ENCODE results near the gene CNTNAP2. TPM values are rescaled to one million over a fixed set of nuclear protein-coding genes. Genes with fewer than 3 reads are reported as not detected.

The CNTNAP2 gene
- total and polyA plus RNA-seq, 4 donors = not detected

DNA sequence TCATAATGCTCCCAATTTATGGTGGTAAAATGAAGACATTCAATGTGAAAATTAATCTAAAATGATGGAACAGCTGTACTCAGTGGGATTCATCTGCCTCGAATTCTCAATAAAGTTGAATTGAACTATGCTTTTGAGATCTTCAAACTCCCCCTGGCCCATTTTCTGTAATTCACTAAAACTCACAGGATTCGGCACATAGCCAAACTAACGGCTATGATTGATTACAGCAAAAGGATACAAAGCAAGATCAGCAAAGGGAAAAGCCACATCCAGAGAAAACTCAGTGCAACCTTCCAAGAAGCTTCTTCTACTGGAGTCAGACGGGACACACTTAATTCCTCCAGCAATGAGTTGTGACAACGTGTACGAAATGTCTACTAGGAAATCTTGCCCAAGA lies 307.5 kb downstream of the CNTNAP2 start:
- Histone ChIP-seq H3K36me3 (ENCODE audit: control insufficient read depth in 1 of 2, insufficient read depth in 2 of 2, low read length in 1 of 2) (no peaks in the 10 kb centered on the region), H3K27ac (ENCODE audit: low read depth in 1 of 2, low read length in 2 of 2) (no peak overlapping the region), H3K9me3 (ENCODE audit: control insufficient read depth, low read length) (no peaks in the 10 kb centered on the region), H3K27me3 (ENCODE audit: control insufficient read depth in 1 of 2, insufficient read depth in 2 of 2, low read length in 1 of 2) (no peaks in the 10 kb centered on the region), H3K4me1 (ENCODE audit: control insufficient read depth in 1 of 2, insufficient read depth in 2 of 2, low read length in 2 of 2) (no peaks in the 10 kb centered on the region), H3K4me3 (ENCODE audit: low read length in 2 of 2) (no peak overlapping the region)
- intact Hi-C loops (cut with DNase I) = loop anchor here in 1 of 2 donors (5.0 kb wide), 1 partner anchor 293 kb away; no protein-coding TSS in a partner anchor
- ATAC-seq (ENCODE audit: low FRiP score) (no peak), DNase-seq (no peak)
- 48 to 55% methylated on average over 6 of the region's 6 CpGs for WGBS, 2 donors

DNA sequence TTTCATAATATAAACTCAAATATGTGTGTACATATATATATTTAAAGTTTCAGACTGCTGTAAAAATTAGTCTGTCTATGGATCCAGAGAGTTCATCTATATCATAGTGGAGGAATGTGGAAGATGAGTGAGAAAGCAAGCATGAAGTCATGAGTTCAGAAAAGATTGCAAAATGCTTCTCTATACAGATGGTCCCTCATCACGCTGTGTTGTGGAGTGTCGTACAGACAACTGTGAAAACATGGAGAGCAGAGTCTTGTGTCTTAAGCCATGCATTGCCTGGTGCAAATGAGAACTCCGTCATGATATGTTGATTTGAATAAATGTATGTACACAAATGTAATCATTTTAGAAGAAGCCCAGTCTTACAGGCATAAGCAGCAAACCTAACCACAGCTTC lies 316.9 kb downstream of the CNTNAP2 start:
- Histone ChIP-seq H3K4me1 (ENCODE audit: control insufficient read depth in 1 of 2, insufficient read depth in 2 of 2, low read length in 2 of 2) (no peaks in the 10 kb centered on the region), H3K36me3 (ENCODE audit: control insufficient read depth in 1 of 2, insufficient read depth in 2 of 2, low read length in 1 of 2) (no peaks in the 10 kb centered on the region), H3K9me3 (ENCODE audit: control insufficient read depth, low read length) (no peaks in the 10 kb centered on the region), H3K27ac (ENCODE audit: low read depth in 1 of 2, low read length in 2 of 2) (no peak overlapping the region), H3K4me3 (ENCODE audit: low read length in 2 of 2) (no peak overlapping the region), H3K27me3 (ENCODE audit: control insufficient read depth in 1 of 2, insufficient read depth in 2 of 2, low read length in 1 of 2) (no peaks in the 10 kb centered on the region)
- intact Hi-C loops (cut with DNase I) = no loop called here
- 71 to 76% methylated on average over 3 of the region's 3 CpGs for WGBS, 2 donors
- DNase-seq (no peak), ATAC-seq (ENCODE audit: low FRiP score) (no peak)

DNA sequence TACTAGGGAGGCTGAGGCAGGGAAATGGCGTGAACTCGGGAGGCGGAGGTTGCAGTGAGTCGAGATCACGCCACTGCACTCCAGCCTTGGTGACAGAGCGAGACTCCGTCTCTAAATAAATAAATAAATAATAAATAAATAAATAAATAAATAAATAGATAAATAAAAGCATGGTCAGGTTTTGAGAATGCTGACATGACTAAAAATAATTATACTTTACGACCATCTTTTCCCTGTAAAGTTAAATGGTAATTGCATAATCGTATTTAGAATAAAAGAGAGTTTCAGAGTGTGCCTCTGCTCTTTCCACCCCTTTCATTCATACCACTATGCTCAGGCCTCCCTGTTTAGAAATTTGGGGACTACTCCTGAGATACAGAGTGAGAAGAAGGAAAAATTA lies 326.5 kb downstream of the CNTNAP2 start:
- no peaks in the 10 kb centered on the region for H3K4me1 ChIP-seq (ENCODE audit: control insufficient read depth in 1 of 2, insufficient read depth in 2 of 2, low read length in 2 of 2)
- intact Hi-C loops (cut with DNase I) = no loop called here
- no peaks in the 10 kb centered on the region for H3K9me3 ChIP-seq (ENCODE audit: control insufficient read depth, low read length)
- H3K27me3 ChIP-seq (ENCODE audit: control insufficient read depth in 1 of 2, insufficient read depth in 2 of 2, low read length in 1 of 2) = no peaks in the 10 kb centered on the region
- ATAC-seq (ENCODE audit: low FRiP score) = no peak
- H3K36me3 ChIP-seq (ENCODE audit: control insufficient read depth in 1 of 2, insufficient read depth in 2 of 2, low read length in 1 of 2) = no peaks in the 10 kb centered on the region
- no peak overlapping the region for H3K27ac ChIP-seq (ENCODE audit: low read depth in 1 of 2, low read length in 2 of 2)
- no peak for DNase-seq
- WGBS, 2 donors = 94 to 95% methylated on average over 9 of the region's 9 CpGs
- H3K4me3 ChIP-seq (ENCODE audit: low read length in 2 of 2) = no peak overlapping the region

DNA sequence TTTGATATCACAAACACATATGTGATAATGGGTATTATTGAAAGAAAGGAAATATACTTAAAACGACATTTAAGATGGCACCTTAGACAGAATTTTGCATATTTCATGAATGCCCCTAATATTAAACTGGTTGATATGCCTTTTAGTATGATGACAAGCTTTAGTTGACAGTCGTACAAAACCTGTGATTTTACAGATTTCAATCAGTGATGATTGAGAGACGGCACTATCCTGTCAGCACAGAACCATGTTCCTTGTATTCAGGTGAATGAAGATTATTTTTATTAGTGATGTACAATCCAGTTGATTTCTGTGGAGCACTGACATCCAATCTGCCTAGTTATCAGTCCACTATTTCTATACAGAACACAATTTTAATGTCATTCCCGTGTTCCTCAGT lies 333.0 kb downstream of the CNTNAP2 start:
- ATAC-seq (ENCODE audit: low FRiP score) (no peak), DNase-seq (no peak)
- 87% methylated on average over 4 of the region's 4 CpGs for WGBS, 2 donors
- H3K36me3 ChIP-seq (ENCODE audit: control insufficient read depth in 1 of 2, insufficient read depth in 2 of 2, low read length in 1 of 2) = no peaks in the 10 kb centered on the region
- H3K4me3 ChIP-seq (ENCODE audit: low read length in 2 of 2) = no peak overlapping the region
- H3K27ac ChIP-seq (ENCODE audit: low read depth in 1 of 2, low read length in 2 of 2) = no peak overlapping the region
- intact Hi-C loops (cut with DNase I) = no loop called here
- H3K27me3 ChIP-seq (ENCODE audit: control insufficient read depth in 1 of 2, insufficient read depth in 2 of 2, low read length in 1 of 2) = no peaks in the 10 kb centered on the region
- no peaks in the 10 kb centered on the region for H3K9me3 ChIP-seq (ENCODE audit: control insufficient read depth, low read length)
- no peaks in the 10 kb centered on the region for H3K4me1 ChIP-seq (ENCODE audit: control insufficient read depth in 1 of 2, insufficient read depth in 2 of 2, low read length in 2 of 2)

DNA sequence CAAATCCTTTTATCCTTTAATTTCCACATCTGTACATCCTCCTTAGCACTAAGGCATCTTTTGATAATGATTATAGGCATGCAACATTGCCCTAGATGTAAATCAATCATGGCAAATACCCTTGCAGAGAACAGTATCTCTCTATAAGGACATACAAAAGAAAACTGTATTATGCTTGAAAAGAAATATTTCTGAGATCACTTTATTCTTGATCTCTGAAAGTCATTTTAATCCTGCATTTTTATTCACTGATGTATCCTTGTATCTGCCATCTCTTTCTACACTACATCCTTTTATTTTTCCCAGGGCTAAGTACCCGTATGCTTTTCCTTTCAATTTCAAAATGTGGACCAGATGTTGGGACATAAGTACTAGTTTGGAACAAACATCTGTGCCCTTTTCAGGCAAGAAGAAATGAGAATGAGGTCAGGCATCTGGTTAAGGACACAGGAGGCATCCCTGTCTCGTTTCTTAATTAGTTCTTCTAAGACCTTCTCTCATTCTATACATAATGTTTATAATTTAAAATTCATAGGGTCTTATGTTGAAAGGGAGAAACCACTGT lies 338.6 kb downstream of the CNTNAP2 start:
- WGBS, 2 donors = 16 to 25% methylated on average over 2 of the region's 2 CpGs
- intact Hi-C loops (cut with DNase I) = no loop called here

DNA sequence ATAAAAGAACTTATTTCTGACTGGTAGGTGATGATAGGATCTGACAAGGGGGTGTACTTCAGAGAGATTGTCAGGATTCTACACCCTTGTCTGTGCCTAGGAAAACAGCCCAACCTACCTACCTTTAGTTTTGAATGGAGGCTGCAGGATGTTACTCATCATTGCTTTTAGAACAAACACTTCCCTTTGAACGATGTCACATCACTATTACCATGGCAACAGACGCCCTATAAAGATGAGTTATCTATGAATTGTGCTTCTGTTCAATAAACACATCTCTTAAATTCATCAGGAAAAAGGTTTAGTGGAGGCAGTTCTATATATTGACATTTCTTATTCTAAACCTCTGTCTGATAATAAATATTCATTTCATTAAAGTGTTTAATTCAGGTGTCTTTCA lies 362.4 kb downstream of the CNTNAP2 start:
- Histone ChIP-seq H3K27ac (ENCODE audit: low read depth in 1 of 2, low read length in 2 of 2) (no peak overlapping the region), H3K27me3 (ENCODE audit: control insufficient read depth in 1 of 2, insufficient read depth in 2 of 2, low read length in 1 of 2) (no peaks in the 10 kb centered on the region), H3K9me3 (ENCODE audit: control insufficient read depth, low read length) (no peaks in the 10 kb centered on the region), H3K4me1 (ENCODE audit: control insufficient read depth in 1 of 2, insufficient read depth in 2 of 2, low read length in 2 of 2) (no peaks in the 10 kb centered on the region), H3K36me3 (ENCODE audit: control insufficient read depth in 1 of 2, insufficient read depth in 2 of 2, low read length in 1 of 2) (no peaks in the 10 kb centered on the region), H3K4me3 (ENCODE audit: low read length in 2 of 2) (no peak overlapping the region)
- intact Hi-C loops (cut with DNase I) = no loop called here
- 64% methylated on average over 2 of the region's 2 CpGs for WGBS, 2 donors
- no peak for DNase-seq
- ATAC-seq (ENCODE audit: low FRiP score) = no peak

More for the DNA sequence above, 338.6 kb downstream of the CNTNAP2 start:
- Histone ChIP-seq H3K9me3 (ENCODE audit: control insufficient read depth, low read length) (no peaks in the 10 kb centered on the region), H3K27me3 (ENCODE audit: control insufficient read depth in 1 of 2, insufficient read depth in 2 of 2, low read length in 1 of 2) (no peaks in the 10 kb centered on the region), H3K27ac (ENCODE audit: low read depth in 1 of 2, low read length in 2 of 2) (no peak overlapping the region), H3K4me1 (ENCODE audit: control insufficient read depth in 1 of 2, insufficient read depth in 2 of 2, low read length in 2 of 2) (no peaks in the 10 kb centered on the region), H3K4me3 (ENCODE audit: low read length in 2 of 2) (no peak overlapping the region), H3K36me3 (ENCODE audit: control insufficient read depth in 1 of 2, insufficient read depth in 2 of 2, low read length in 1 of 2) (no peaks in the 10 kb centered on the region)
- ATAC-seq (ENCODE audit: low FRiP score) = no peak
- no peak for DNase-seq

DNA sequence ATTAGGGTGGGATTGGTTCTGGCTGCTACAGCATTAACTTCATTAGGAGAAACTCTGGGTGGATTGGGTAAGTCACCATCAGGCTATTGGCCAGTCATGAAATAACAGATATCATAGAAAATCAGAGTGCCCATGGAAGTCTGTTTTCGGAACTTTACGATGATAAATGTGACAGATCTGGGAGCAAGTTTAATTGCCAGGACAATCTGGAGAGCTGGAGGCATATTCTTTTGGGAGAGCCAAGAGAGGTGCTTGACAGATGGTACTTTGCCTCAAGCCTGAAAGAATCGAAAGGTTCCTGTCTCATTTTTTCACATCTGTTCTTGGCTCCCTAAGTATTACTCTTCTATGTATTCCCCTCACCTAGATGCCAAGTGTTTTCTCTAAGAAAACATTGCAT lies 369.9 kb downstream of the CNTNAP2 start:
- 76 to 83% methylated on average over 3 of the region's 3 CpGs for WGBS, 2 donors
- no peak for ATAC-seq (ENCODE audit: low FRiP score)
- intact Hi-C loops (cut with DNase I) = no loop called here

DNA sequence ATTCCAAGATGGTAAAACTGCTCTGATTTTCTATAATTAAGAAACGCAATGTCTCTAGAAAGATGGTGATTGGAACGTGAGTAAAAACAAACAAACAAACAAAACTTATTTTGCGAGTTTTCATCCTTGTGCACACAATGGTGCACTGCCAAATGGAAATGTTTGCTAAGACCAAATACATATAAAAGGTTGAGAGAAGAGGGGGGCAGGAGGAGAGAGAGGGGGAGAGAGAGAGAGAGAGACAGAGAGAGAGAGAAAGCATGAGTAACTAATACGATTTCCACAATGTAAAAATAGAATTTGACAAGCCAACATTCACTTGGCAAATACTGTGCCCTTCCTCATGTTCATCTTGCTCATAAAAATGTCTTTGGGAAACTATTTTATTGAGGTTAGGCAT lies 375.4 kb downstream of the CNTNAP2 start:
- Histone ChIP-seq H3K36me3 (ENCODE audit: control insufficient read depth in 1 of 2, insufficient read depth in 2 of 2, low read length in 1 of 2) (no peaks in the 10 kb centered on the region), H3K4me1 (ENCODE audit: control insufficient read depth in 1 of 2, insufficient read depth in 2 of 2, low read length in 2 of 2) (no peaks in the 10 kb centered on the region), H3K27me3 (ENCODE audit: control insufficient read depth in 1 of 2, insufficient read depth in 2 of 2, low read length in 1 of 2) (peaks cover 0 to 1% of the 10 kb centered on the region in 2 donors), H3K27ac (ENCODE audit: low read depth in 1 of 2, low read length in 2 of 2) (no peak overlapping the region), H3K9me3 (ENCODE audit: control insufficient read depth, low read length) (no peaks in the 10 kb centered on the region), H3K4me3 (ENCODE audit: low read length in 2 of 2) (no peak overlapping the region)
- DNase-seq (no peak), ATAC-seq (ENCODE audit: low FRiP score) (no peak)
- intact Hi-C loops (cut with DNase I) = no loop called here
- 63 to 66% methylated on average over 4 of the region's 4 CpGs for WGBS, 2 donors

More for the DNA sequence above, 369.9 kb downstream of the CNTNAP2 start:
- Histone ChIP-seq H3K4me3 (ENCODE audit: low read length in 2 of 2) (no peak overlapping the region), H3K36me3 (ENCODE audit: control insufficient read depth in 1 of 2, insufficient read depth in 2 of 2, low read length in 1 of 2) (no peaks in the 10 kb centered on the region), H3K27me3 (ENCODE audit: control insufficient read depth in 1 of 2, insufficient read depth in 2 of 2, low read length in 1 of 2) (peaks cover 0 to 1% of the 10 kb centered on the region in 2 donors), H3K27ac (ENCODE audit: low read depth in 1 of 2, low read length in 2 of 2) (no peak overlapping the region), H3K9me3 (ENCODE audit: control insufficient read depth, low read length) (no peaks in the 10 kb centered on the region), H3K4me1 (ENCODE audit: control insufficient read depth in 1 of 2, insufficient read depth in 2 of 2, low read length in 2 of 2) (no peaks in the 10 kb centered on the region)
- no peak for DNase-seq

DNA sequence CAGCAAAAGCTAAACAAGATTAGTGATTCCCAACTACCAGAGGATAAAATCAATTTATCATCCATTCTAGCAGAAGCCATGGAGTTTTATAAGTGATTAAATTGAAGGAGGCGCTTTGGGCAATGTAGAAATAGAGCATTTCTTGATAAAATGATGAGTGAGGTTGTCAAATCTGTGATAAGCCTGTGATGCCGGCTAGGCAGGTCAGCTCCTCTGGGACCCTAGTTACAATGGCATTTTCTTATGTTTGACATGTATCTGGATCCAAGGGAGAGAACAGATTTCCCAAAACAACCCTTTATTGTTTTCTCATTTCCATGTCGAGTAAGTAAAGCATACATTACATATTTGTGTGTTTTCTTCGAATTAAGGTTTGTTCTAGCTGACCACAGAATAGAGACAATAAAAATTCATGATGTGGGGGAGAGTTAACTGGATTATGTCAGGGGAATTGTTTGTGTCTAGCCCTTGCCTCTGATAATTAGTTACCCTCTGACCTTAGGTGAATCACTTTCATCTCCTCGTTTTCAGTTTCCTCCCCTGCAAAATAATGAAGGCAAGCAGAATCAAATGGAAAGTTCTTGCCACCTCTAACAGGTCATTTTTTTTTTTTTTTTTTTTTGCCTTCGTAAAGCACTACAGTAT lies 378.5 kb downstream of the CNTNAP2 start:
- no peaks in the 10 kb centered on the region for H3K9me3 ChIP-seq (ENCODE audit: control insufficient read depth, low read length)
- DNase-seq (no peak), ATAC-seq (ENCODE audit: low FRiP score) (no peak)
- H3K27ac ChIP-seq (ENCODE audit: low read depth in 1 of 2, low read length in 2 of 2) = no peak overlapping the region
- H3K36me3 ChIP-seq (ENCODE audit: control insufficient read depth in 1 of 2, insufficient read depth in 2 of 2, low read length in 1 of 2) = no peaks in the 10 kb centered on the region
- intact Hi-C loops (cut with DNase I) = no loop called here
- H3K4me3 ChIP-seq (ENCODE audit: low read length in 2 of 2) = no peak overlapping the region
- H3K27me3 ChIP-seq (ENCODE audit: control insufficient read depth in 1 of 2, insufficient read depth in 2 of 2, low read length in 1 of 2) = no peaks in the 10 kb centered on the region
- H3K4me1 ChIP-seq (ENCODE audit: control insufficient read depth in 1 of 2, insufficient read depth in 2 of 2, low read length in 2 of 2) = no peaks in the 10 kb centered on the region
- 52 to 59% methylated on average over 6 of the region's 6 CpGs for WGBS, 2 donors

Data from aorta (tissue), 5 donors.